GM21367 (cell line): Measurements from ENCODE around the gene MAMLD1.

Source experiments
- ATAC-seq: cut with Tn5 transposase; IDR thresholded peaks from one replicate; pipeline ENCODE4 v1.9.1; 2021; ENCODE audit not compliant: unreplicated experiment

MAMLD1 gene

GRCh38 chrX:150527108-150527507 lies 164.0 kb downstream of the MAMLD1 start:
- ATAC-seq, result no peak

DNA sequence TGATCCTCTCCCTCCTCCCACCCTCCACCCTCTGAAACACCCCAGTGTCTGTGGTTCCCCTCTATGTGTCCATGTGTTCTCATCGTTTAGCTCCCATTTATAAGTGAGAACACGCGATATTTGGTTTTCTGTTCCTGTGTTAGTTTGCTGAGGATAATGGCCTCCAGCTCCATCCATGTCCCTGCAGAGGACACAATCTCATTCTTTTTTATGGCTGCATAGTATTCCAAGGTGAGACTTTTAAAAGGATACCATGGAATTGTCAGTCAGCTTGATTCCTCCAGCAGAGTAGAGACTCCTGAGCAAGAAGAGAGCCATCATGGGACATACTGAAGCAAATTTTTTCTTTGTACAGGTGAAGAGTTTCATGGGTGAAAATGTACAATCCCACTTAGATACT lies 166.5 kb downstream of the MAMLD1 start:
- no peak for ATAC-seq

GRCh38 chrX:150530821-150531220 lies 167.7 kb downstream of the MAMLD1 start:
- ATAC-seq, result no peak

- no peak for ATAC-seq
Observed at GRCh38 chrX:150531467-150531866, 168.3 kb downstream of the MAMLD1 start.

GRCh38 chrX:150533863-150534262 lies 170.7 kb downstream of the MAMLD1 start:
- no peak for ATAC-seq

DNA sequence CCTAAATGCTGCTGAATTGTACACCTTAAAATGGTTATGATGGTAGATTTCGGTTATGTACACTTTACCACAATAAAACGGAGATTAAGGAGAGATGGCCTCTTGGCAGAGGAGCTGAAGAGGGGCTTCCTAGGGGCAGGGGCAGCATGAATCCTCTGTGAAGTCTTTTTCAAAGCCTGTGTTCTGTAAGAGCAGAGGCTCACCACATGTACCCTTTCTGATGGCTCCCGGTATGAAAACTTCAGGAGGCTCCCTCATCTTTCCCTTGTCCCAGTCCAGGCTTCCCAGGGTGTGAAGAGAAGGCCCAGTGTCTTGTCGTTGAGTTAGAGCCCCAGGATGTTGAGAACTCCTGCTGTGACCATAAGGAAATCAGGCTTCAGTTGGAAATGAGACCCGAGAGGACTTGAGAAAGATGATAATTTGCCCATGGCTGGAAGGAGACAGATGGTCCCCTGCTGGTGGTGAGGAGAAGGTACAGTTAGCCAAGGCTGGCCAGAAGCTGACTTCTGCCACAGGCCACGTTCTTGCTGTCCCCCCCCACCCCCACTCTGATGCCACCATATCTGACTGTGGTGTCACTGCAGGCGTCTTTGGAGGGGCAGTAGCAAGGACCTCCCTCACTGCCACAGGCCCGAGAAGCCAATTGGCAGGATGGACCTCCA lies 173.5 kb downstream of the MAMLD1 start:
- no peak for ATAC-seq

GRCh38 chrX:150537851-150538250 lies 174.7 kb downstream of the MAMLD1 start:
- ATAC-seq, result no peak

DNA sequence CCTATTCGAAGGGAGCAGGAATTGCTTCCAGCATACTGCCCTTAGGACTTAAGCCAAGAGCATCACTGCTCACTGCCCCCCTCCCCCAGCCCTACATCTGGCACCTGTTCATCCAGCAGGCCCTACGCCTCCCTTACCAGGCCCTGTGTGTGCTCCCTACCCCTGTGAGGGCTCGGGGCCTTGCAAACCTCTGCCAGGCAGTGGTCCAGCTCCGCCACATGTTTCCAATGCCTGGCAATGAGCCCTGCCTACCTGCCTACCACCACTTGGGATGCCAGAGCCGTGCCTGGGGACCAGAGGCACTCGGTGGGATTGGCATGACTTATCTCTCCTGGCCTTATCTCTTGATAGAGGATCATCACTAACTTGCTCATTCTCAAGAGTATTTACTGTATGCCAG lies 177.8 kb downstream of the MAMLD1 start:
- ATAC-seq, result no peak

- ATAC-seq, result no peak
Observed at GRCh38 chrX:150542846-150543229, 179.7 kb downstream of the MAMLD1 start.

DNA sequence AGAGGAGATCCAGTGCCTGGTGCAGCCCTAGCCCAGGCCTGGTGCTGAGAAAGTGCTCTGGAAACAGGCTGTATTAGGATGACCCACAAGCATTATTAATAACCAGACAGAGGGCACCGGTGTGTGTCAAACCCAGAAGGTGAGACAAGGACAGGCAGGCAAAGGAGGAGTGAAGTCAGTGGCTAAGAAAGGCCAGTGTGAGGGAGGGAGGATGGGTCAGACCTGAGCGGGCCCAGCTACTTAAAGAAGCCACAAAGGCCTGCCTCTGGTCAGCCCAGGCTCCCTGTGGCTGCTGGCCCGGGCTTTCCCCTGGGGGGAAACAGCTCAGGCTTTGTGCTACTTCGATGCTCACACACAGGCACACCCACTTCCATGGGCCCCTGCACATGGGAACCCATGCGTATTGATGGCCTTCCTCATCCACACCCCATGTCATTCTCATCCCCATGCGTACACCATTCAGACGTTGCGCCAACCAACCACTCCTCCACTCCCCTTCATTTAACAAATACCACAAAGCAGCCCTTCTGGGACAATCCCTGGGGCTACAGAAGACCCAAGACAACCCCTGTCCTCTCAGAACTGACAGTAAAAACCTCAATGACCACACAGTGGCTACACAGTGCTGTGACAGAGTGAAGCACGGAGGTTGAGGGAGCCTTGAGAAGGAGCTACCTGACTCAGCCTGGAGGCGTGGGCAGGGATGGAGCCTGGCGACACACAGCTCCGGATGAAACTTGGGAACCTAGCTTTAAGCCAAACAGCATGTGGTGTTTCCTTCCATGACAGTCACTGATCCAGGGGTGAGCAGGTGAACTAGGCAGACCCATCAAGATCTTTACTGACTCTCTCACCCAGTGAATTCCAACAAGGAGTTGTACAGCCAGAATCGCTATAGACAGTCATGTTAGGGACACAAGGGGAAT lies 180.4 kb downstream of the MAMLD1 start:
- ATAC-seq, result no peak

GRCh38 chrX:150544222-150544787 lies 181.2 kb downstream of the MAMLD1 start:
- no peak for ATAC-seq

GRCh38 chrX:150544835-150545770 lies 182.0 kb downstream of the MAMLD1 start:
- no peak for ATAC-seq

GRCh38 chrX:150546711-150547153 lies 183.6 kb downstream of the MAMLD1 start:
- ATAC-seq, result no peak

- ATAC-seq, result peak; percentile 67
Observed at GRCh38 chrX:150547375-150548115, 184.4 kb downstream of the MAMLD1 start.

- ATAC-seq, result no peak
Observed at GRCh38 chrX:150548251-150548650, 185.1 kb downstream of the MAMLD1 start.

- ATAC-seq, result no peak
Observed at GRCh38 chrX:150548684-150549083, 185.6 kb downstream of the MAMLD1 start.

DNA sequence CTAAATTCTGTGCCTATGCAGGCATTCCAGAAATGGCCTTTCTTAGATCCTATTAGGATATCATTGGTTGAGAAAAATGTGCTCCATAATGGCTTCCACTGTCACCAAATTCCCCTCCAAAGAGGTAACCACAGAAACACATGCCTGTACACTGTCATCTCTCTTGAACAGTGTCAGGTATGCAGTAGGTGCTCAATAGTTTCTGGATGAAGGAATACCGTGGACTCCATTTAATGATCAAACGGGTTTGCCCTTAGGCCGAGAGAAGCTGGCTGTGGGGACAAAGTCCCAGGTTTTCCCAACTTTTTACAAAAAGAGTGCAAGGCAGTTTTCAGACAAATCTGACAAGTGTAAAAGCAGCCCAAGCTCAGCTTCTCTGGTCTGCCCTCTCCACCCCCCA lies 188.8 kb downstream of the MAMLD1 start:
- no peak for ATAC-seq

DNA sequence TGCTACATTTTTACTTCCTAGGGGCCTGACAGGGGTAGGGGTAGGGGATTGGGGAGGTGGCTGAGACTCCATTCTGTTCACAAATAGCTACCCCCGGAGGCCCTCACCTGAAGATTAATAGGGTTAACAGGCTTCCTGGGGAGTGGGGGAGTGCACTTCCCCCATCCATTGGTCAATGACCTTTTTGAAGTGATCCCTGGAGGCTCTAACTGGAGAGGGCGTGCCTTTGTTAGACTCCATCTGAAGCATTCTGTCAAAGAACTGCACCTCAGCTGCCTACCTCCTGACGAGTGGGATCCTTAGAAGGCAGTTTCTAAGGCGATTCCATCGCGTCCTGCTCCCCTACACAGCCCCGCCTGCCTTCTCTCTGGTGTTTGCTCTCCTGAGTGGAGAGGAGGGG lies 195.3 kb downstream of the MAMLD1 start:
- ATAC-seq, result no peak
